ENCODE results near the gene MT1A.

Gene MT1A

DNA sequence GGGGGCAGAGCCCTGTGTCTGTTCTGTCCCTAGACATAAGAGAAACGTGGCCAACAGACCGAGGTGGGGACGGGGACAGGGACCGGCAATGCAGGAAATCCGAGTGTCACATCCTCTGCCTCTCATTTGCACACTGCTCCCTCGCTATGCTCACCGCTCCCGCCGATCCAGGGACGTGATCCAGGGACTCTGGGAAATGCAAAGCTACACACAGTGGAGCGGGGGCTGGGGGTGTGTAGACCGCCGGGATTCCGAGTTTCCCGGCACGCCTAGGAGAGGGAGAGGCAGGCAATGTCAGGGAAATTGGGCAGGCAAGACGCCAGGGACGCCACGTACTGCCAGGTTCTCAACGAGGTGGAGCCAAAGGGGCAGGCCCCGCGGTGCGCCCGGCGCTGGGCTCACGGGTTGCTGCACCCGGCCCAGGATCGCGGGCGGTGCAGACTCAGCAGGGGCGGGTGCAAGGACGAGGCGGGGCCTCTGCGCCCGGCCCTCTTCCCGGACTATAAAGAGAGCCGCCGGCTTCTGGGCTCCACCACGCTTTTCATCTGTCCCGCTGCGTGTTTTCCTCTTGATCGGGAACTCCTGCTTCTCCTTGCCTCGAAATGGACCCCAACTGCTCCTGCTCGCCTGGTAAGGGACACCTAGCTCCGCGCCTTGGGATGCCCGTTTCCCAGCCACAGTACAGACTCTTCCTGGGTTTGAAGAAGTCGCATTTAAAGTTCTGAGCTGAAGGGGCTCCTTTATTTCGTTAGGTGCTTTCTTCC is 43.7 kb downstream of the MT1A start, which contains the start of gene MT1X:
TSS of gene MT1X (plus strand) at position 532 of the 764 bp plus-strand sequence. CDS start at position 603, 71 bp downstream.
- H3F3A ChIP-seq (ENCODE audit: control insufficient read depth, insufficient read depth): no peaks in the 10 kb centered on the region
- peaks cover 14% of the 10 kb centered on the region for H3K27me3 ChIP-seq (ENCODE audit: control insufficient read depth, low read length)
- no peaks in the 10 kb centered on the region for H3K9me3 ChIP-seq (ENCODE audit: control insufficient read depth, insufficient read depth, low read length)
- H3K9me2 ChIP-seq (replicated peaks; ENCODE audit: control insufficient read depth, low read length): no peaks in the 10 kb centered on the region
- H3K27ac ChIP-seq (ENCODE audit: low read depth, low read length): no peak within 1 kb of the TSS
- H3K4me3 ChIP-seq (ENCODE audit: low read length): peak within 1 kb of the TSS; percentile 71
- H3K4me1 ChIP-seq (ENCODE audit: control insufficient read depth, low read length): peaks cover 14% of the 10 kb centered on the region
- H3K4me2 ChIP-seq (ENCODE audit: low read length): peak within 1 kb of the TSS; percentile 78
- H4K20me1 ChIP-seq (ENCODE audit: control insufficient read depth, insufficient read depth, low read depth, low read length): no peaks in the 10 kb centered on the region
- TF ChIP-seq, protein P1, sequence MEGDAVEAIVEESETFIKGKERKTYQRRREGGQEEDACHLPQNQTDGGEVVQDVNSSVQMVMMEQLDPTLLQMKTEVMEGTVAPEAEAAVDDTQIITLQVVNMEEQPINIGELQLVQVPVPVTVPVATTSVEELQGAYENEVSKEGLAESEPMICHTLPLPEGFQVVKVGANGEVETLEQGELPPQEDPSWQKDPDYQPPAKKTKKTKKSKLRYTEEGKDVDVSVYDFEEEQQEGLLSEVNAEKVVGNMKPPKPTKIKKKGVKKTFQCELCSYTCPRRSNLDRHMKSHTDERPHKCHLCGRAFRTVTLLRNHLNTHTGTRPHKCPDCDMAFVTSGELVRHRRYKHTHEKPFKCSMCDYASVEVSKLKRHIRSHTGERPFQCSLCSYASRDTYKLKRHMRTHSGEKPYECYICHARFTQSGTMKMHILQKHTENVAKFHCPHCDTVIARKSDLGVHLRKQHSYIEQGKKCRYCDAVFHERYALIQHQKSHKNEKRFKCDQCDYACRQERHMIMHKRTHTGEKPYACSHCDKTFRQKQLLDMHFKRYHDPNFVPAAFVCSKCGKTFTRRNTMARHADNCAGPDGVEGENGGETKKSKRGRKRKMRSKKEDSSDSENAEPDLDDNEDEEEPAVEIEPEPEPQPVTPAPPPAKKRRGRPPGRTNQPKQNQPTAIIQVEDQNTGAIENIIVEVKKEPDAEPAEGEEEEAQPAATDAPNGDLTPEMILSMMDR (IDR thresholded peaks at IDR 0.05; ENCODE audit: low read depth, low read length, poor library complexity, severe bottlenecking): no peak
- no peak for TF ChIP-seq EZH2phosphoT487 (IDR thresholded peaks at IDR 0.05; ENCODE audit: borderline replicate concordance, low read length)
- H3K36me3 ChIP-seq (ENCODE audit: control insufficient read depth, low read length): no peaks in the 10 kb centered on the region
- H3K79me2 ChIP-seq (ENCODE audit: control insufficient read depth, low read length): no peaks in the 10 kb centered on the region

DNA sequence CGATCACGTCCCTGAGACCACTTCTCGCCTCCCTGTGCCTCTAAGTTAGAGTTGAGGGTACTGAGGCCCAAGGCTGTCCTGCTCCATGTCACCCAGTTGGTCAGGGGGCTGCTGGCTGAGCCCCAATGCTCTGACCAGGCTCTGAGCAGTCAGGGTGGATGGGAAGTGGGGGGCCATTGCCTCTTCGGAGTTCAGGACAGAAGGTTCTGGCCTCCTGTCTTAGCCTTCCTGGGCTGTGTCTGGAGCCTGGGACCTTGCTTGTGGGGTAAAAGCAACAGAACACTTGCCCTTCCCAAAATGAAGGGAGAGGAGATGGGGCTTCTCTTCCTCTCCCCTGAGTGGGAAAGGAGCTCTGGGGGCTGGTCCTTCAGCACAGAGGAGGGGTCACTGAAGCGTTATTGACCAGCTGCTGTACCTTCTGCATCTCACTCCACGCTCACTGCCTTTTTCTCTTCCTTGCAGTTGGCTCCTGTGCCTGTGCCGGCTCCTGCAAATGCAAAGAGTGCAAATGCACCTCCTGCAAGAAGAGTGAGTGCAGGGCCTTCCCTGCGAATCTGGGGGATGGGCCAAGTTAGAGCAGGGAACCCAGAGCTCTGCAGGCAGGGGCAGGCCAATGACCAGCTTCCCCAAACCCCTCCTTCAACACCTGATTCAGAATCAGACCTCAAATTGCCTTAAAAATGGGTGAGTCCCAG is 44.4 kb downstream of the MT1A start:
- no peaks in the 10 kb centered on the region for H3F3A ChIP-seq (ENCODE audit: control insufficient read depth, insufficient read depth)
- H3K9me2 ChIP-seq (replicated peaks; ENCODE audit: control insufficient read depth, low read length): no peaks in the 10 kb centered on the region
- H4K20me1 ChIP-seq (ENCODE audit: control insufficient read depth, insufficient read depth, low read depth, low read length): no peaks in the 10 kb centered on the region
- TF ChIP-seq, protein P1 (IDR thresholded peaks at IDR 0.05; ENCODE audit: low read depth, low read length, poor library complexity, severe bottlenecking): no peak
- no peak for TF ChIP-seq EZH2phosphoT487 (IDR thresholded peaks at IDR 0.05; ENCODE audit: borderline replicate concordance, low read length)
- peak overlapping the region; percentile 71 for H3K4me3 ChIP-seq (ENCODE audit: low read length)
- H3K9me3 ChIP-seq (ENCODE audit: control insufficient read depth, insufficient read depth, low read length): no peaks in the 10 kb centered on the region
- peak overlapping the region; percentile 78 for H3K4me2 ChIP-seq (ENCODE audit: low read length)
- H3K4me1 ChIP-seq (ENCODE audit: control insufficient read depth, low read length): peaks cover 14% of the 10 kb centered on the region
- H3K79me2 ChIP-seq (ENCODE audit: control insufficient read depth, low read length): no peaks in the 10 kb centered on the region
- peaks cover 18% of the 10 kb centered on the region for H3K27me3 ChIP-seq (ENCODE audit: control insufficient read depth, low read length)
- no peaks in the 10 kb centered on the region for H3K36me3 ChIP-seq (ENCODE audit: control insufficient read depth, low read length)
- no peak overlapping the region for H3K27ac ChIP-seq (ENCODE audit: low read depth, low read length)

- peaks cover 19% of the 10 kb centered on the region for H3K27me3 ChIP-seq (ENCODE audit: control insufficient read depth, low read length)
- no peaks in the 10 kb centered on the region for H3K79me2 ChIP-seq (ENCODE audit: control insufficient read depth, low read length)
- no peak overlapping the region for H3K4me3 ChIP-seq (ENCODE audit: low read length)
- H3K9me2 ChIP-seq (replicated peaks; ENCODE audit: control insufficient read depth, low read length): no peaks in the 10 kb centered on the region
- no peaks in the 10 kb centered on the region for H3K9me3 ChIP-seq (ENCODE audit: control insufficient read depth, insufficient read depth, low read length)
- TF ChIP-seq, protein P1 (IDR thresholded peaks at IDR 0.05; ENCODE audit: low read depth, low read length, poor library complexity, severe bottlenecking): no peak
- no peak for TF ChIP-seq EZH2phosphoT487 (IDR thresholded peaks at IDR 0.05; ENCODE audit: borderline replicate concordance, low read length)
- no peak overlapping the region for H3K27ac ChIP-seq (ENCODE audit: low read depth, low read length)
- no peaks in the 10 kb centered on the region for H4K20me1 ChIP-seq (ENCODE audit: control insufficient read depth, insufficient read depth, low read depth, low read length)
- H3K4me2 ChIP-seq (ENCODE audit: low read length): no peak overlapping the region
- H3K4me1 ChIP-seq (ENCODE audit: control insufficient read depth, low read length): peaks cover 14% of the 10 kb centered on the region
- H3F3A ChIP-seq (ENCODE audit: control insufficient read depth, insufficient read depth): no peaks in the 10 kb centered on the region
- H3K36me3 ChIP-seq (ENCODE audit: control insufficient read depth, low read length): no peaks in the 10 kb centered on the region
Observed at GRCh38 chr16:56683424-56684172, 45.1 kb downstream of the MT1A start.
